Measurements from ENCODE around the gene ACBD3. TPM values are rescaled to one million over a fixed set of nuclear protein-coding genes. Genes with fewer than 3 reads are reported as not detected.

The ACBD3 gene
- polyA plus RNA-seq, 6 donors from 2014 or later: 38.5 to 88.1 (median 55.0) TPM

DNA sequence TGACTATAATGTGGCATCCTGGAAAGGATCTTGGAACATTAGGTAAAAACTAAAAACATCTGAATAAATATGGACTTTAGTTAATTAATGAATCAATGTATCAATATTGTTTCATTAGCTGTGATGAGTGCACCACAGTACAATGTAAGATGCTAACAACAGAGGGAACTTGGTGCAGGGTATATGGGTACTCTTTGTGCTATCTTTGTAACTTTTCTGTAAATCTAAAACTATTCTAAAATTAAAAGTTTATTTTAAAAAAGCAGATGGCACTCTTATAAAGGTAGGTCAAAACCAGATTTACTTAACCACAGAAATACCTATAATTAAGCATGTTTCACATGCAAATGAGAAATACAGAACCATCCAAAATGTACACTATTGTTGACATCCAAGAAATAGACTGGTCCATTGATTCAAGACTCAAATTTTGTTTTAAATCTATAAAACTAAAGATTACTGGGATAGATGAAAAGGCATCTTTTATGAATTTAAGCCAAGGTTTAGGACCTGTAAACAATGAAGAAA is 38.4 kb downstream of the ACBD3 start:
- Mint-ChIP-seq H3K4me3 (peak overlapping the region in 4 of 8 donors; percentile 6 to 52 (median 33)), H3K27me3 (no peaks in the 10 kb centered on the region), H3K4me1 (peaks cover 13 to 45% (median 43%) of the 10 kb centered on the region in 3 donors), H3K9me3 (no peaks in the 10 kb centered on the region), H3K36me3 (peaks cover 24 to 35% of the 10 kb centered on the region in 2 donors), H3K27ac (peak overlapping the region in 5 of 6 donors; percentile 70 to 90 (median 84))
- DNase-seq: no peak
- ATAC-seq (ENCODE audit: low read depth in 2 of 2): no peak

GRCh38 chr1:226144045-226144444 is 42.5 kb downstream of the ACBD3 start:
- H3K9me3 Mint-ChIP-seq: no peaks in the 10 kb centered on the region
- H3K27ac Mint-ChIP-seq: peak overlapping the region in 4 of 6 donors; percentile 36 to 90 (median 76)
- H3K4me3 Mint-ChIP-seq: no peak overlapping the region
- H3K27me3 Mint-ChIP-seq: no peaks in the 10 kb centered on the region
- DNase-seq (no peak), ATAC-seq (ENCODE audit: low read depth in 2 of 2) (no peak)
- H3K4me1 Mint-ChIP-seq: peaks cover 9 to 43% (median 30%) of the 10 kb centered on the region in 3 donors
- peaks cover 21 to 23% of the 10 kb centered on the region in 2 donors for H3K36me3 Mint-ChIP-seq

- Mint-ChIP-seq H3K27ac (peak overlapping the region in 3 of 6 donors; percentile 57 to 89 (median 79)), H3K36me3 (no peaks in the 10 kb centered on the region), H3K4me1 (peaks cover 41 to 58% (median 56%) of the 10 kb centered on the region in 3 donors), H3K4me3 (no peak overlapping the region), H3K27me3 (no peaks in the 10 kb centered on the region), H3K9me3 (peaks cover 0 to 7% (median 3%) of the 10 kb centered on the region in 7 donors)
- ATAC-seq (ENCODE audit: low read depth in 2 of 2) (no peak), DNase-seq (no peak)
Observed at GRCh38 chr1:226135709-226136108, 50.8 kb downstream of the ACBD3 start.

GRCh38 chr1:226135059-226135651 is 51.4 kb downstream of the ACBD3 start:
- Mint-ChIP-seq H3K27me3 (no peaks in the 10 kb centered on the region), H3K4me3 (peak overlapping the region in 5 of 8 donors; percentile 37 to 79 (median 57)), H3K27ac (peak overlapping the region in 5 of 6 donors; percentile 52 to 92 (median 81)), H3K36me3 (no peaks in the 10 kb centered on the region), H3K9me3 (peaks cover 0 to 7% (median 3%) of the 10 kb centered on the region in 7 donors), H3K4me1 (peaks cover 45 to 62% (median 61%) of the 10 kb centered on the region in 3 donors)
- ATAC-seq (ENCODE audit: low read depth in 2 of 2) (no peak), DNase-seq (no peak)

- peaks cover 45 to 64% (median 62%) of the 10 kb centered on the region in 3 donors for H3K4me1 Mint-ChIP-seq
- no peak for ATAC-seq (ENCODE audit: low read depth in 2 of 2)
- H3K36me3 Mint-ChIP-seq: no peaks in the 10 kb centered on the region
- peak overlapping the region; percentile 27 to 79 (median 54) for H3K4me3 Mint-ChIP-seq
- DNase-seq: no peak
- H3K27me3 Mint-ChIP-seq: no peaks in the 10 kb centered on the region
- peak overlapping the region; percentile 52 to 94 (median 88) for H3K27ac Mint-ChIP-seq
- H3K9me3 Mint-ChIP-seq: peaks cover 0 to 7% (median 3%) of the 10 kb centered on the region in 7 donors
Observed at GRCh38 chr1:226134170-226135058, 52.1 kb downstream of the ACBD3 start.

GRCh38 chr1:226133504-226134123 is 52.9 kb downstream of the ACBD3 start:
- no peaks in the 10 kb centered on the region for H3K27me3 Mint-ChIP-seq
- ATAC-seq (ENCODE audit: low read depth in 2 of 2) (no peak), DNase-seq (no peak)
- peaks cover 51 to 70% (median 67%) of the 10 kb centered on the region in 3 donors for H3K4me1 Mint-ChIP-seq
- peaks cover 0 to 7% (median 3%) of the 10 kb centered on the region in 7 donors for H3K9me3 Mint-ChIP-seq
- H3K36me3 Mint-ChIP-seq: no peaks in the 10 kb centered on the region
- peak overlapping the region; percentile 88 to 97 (median 92) for H3K27ac Mint-ChIP-seq
- H3K4me3 Mint-ChIP-seq: peak overlapping the region in 7 of 8 donors; percentile 10 to 82 (median 72)

DNA sequence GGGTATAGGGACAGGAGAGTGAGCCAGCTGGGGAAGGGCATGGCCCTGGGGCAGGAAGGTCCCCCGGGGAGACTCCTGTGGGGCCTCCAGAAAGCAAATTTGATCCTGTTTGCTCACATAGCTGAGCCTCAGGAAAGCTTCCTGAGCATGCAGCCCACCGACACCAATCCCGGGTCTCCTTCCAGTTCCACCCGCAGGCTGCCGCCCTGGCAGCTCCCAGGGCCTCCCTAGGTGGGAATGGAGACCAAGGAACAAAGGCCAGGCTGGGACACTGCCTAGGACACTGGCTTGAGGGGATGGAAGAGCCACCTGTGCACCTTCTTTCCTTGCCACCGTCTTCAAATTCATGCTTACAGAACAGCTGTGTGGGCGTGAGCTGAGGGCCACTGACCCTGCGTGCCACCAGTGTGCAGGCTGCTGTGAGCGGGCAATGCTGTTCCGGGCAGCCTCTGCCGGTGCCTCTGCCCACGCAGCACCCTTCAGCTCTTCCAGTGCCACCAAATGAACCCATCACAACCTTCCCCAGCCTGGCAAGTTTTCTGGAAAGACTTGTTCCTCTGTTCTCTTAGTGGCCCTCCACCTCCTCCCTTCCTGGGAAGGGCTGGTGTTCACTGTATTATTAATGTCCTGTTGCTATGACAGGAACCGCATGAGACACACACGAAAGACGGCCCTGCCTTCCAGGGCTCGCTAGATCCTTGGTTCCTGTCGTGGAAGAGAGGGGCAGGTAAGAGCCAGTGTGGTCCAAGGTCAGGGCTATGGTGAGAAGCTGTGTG is 53.6 kb downstream of the ACBD3 start:
- peaks cover 54 to 77% (median 74%) of the 10 kb centered on the region in 3 donors for H3K4me1 Mint-ChIP-seq
- H3K4me3 Mint-ChIP-seq: peak overlapping the region in 7 of 8 donors; percentile 52 to 82 (median 77)
- H3K27ac Mint-ChIP-seq: peak overlapping the region; percentile 88 to 97 (median 93)
- H3K9me3 Mint-ChIP-seq: peaks cover 0 to 7% (median 3%) of the 10 kb centered on the region in 7 donors
- peak; percentile 29 for ATAC-seq (ENCODE audit: low read depth in 2 of 2)
- no peaks in the 10 kb centered on the region for H3K27me3 Mint-ChIP-seq
- no peak for DNase-seq
- H3K36me3 Mint-ChIP-seq: no peaks in the 10 kb centered on the region

DNA sequence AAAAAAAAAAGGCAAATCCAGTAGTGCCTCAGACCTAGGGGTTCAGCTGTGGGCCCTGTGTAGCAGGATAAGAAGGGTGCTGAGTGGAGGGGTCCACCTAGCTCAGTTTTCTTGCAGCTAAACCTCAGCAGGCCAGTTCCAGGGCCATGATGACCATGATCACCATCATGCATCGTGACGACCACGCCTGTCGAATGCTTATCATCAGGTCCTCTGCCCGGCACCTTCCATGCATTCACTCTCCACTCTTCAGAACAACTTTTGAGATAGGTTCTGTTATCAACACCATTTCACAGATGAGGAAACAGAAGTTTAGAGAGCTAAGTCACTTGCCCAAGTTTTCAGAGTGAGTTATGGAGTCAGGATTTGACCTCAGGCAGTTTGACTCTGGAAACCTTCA is 54.9 kb downstream of the ACBD3 start:
- ATAC-seq (ENCODE audit: low read depth in 2 of 2): no peak
- no peaks in the 10 kb centered on the region for H3K36me3 Mint-ChIP-seq
- peak overlapping the region in 3 of 6 donors; percentile 88 to 94 (median 92) for H3K27ac Mint-ChIP-seq
- no peaks in the 10 kb centered on the region for H3K27me3 Mint-ChIP-seq
- peaks cover 55 to 87% (median 75%) of the 10 kb centered on the region in 3 donors for H3K4me1 Mint-ChIP-seq
- no peak for DNase-seq
- H3K4me3 Mint-ChIP-seq: peak overlapping the region in 5 of 8 donors; percentile 28 to 81 (median 52)
- H3K9me3 Mint-ChIP-seq: peaks cover 0 to 7% (median 3%) of the 10 kb centered on the region in 7 donors

GRCh38 chr1:226129230-226129629 is 57.3 kb downstream of the ACBD3 start:
- H3K9me3 Mint-ChIP-seq: peaks cover 0 to 7% (median 3%) of the 10 kb centered on the region in 7 donors
- H3K4me1 Mint-ChIP-seq: peaks cover 59 to 95% (median 80%) of the 10 kb centered on the region in 3 donors
- H3K4me3 Mint-ChIP-seq: peak overlapping the region in 5 of 8 donors; percentile 80 to 95 (median 93)
- H3K36me3 Mint-ChIP-seq: no peaks in the 10 kb centered on the region
- H3K27ac Mint-ChIP-seq: peak overlapping the region in 3 of 6 donors; percentile 88 to 99 (median 98)
- DNase-seq (no peak), ATAC-seq (ENCODE audit: low read depth in 2 of 2) (no peak)
- no peaks in the 10 kb centered on the region for H3K27me3 Mint-ChIP-seq

GRCh38 chr1:226128487-226129075 is 58.0 kb downstream of the ACBD3 start:
- Mint-ChIP-seq H3K4me1 (peaks cover 59 to 95% (median 80%) of the 10 kb centered on the region in 3 donors), H3K4me3 (peak overlapping the region; percentile 79 to 95 (median 90)), H3K27ac (peak overlapping the region; percentile 88 to 99 (median 98)), H3K36me3 (no peaks in the 10 kb centered on the region), H3K9me3 (peaks cover 0 to 7% (median 3%) of the 10 kb centered on the region in 7 donors), H3K27me3 (no peaks in the 10 kb centered on the region)
- ATAC-seq (ENCODE audit: low read depth in 2 of 2) (no peak), DNase-seq (no peak)

GRCh38 chr1:226126824-226127569 is 59.5 kb downstream of the ACBD3 start:
- Mint-ChIP-seq H3K27ac (peak overlapping the region; percentile 88 to 99 (median 98)), H3K4me1 (peaks cover 54 to 90% (median 76%) of the 10 kb centered on the region in 3 donors)
- no peak for DNase-seq

More at GRCh38 chr1:226126824-226127569, 59.5 kb downstream of the ACBD3 start:
- ATAC-seq (ENCODE audit: low read depth in 2 of 2): no peak
- Mint-ChIP-seq H3K36me3 (no peaks in the 10 kb centered on the region), H3K27me3 (no peaks in the 10 kb centered on the region), H3K9me3 (peaks cover 0 to 4% (median 1%) of the 10 kb centered on the region in 7 donors), H3K4me3 (peak overlapping the region; percentile 79 to 95 (median 90))

Data from naive B cell (primary cell).